ENCODE results near the gene WDR5B. TPM values are rescaled to one million over a fixed set of nuclear protein-coding genes. Genes with fewer than 3 reads are reported as not detected.

WDR5B gene
- total RNA-seq, 1 experiment from 2014 or later: 3.4 TPM

DNA sequence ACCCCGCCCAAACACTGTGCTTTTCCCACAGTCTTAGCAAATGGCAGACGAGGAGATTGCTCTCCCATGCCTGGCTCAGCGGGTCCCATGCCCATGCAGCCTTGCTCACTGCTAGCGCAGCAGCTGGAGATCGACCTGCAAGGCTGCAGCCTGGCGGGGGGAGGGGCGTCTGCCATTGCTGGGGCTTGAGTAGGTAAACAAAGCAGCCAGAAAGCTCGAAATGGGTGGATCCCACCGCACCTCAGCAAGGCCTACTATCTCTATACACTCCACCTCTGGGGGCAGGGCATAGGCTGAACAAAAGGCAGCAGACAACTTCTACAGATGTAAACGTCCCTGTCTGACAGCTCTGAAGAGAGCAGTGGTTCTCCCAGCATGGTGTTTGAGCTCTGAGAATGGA is 27.2 kb upstream of the WDR5B start (continued):
- TF ChIP-seq, protein P1, sequence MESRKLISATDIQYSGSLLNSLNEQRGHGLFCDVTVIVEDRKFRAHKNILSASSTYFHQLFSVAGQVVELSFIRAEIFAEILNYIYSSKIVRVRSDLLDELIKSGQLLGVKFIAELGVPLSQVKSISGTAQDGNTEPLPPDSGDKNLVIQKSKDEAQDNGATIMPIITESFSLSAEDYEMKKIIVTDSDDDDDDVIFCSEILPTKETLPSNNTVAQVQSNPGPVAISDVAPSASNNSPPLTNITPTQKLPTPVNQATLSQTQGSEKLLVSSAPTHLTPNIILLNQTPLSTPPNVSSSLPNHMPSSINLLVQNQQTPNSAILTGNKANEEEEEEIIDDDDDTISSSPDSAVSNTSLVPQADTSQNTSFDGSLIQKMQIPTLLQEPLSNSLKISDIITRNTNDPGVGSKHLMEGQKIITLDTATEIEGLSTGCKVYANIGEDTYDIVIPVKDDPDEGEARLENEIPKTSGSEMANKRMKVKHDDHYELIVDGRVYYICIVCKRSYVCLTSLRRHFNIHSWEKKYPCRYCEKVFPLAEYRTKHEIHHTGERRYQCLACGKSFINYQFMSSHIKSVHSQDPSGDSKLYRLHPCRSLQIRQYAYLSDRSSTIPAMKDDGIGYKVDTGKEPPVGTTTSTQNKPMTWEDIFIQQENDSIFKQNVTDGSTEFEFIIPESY (IDR thresholded peaks at IDR 0.05; ENCODE audit: extremely low read depth, insufficient replicate concordance, low read length): no peak
- no peak for TF ChIP-seq MAX (IDR thresholded peaks at IDR 0.05)
- no peak for TF ChIP-seq TCF7L2 (IDR thresholded peaks at IDR 0.05; ENCODE audit: borderline replicate concordance, extremely low read depth, insufficient read depth, insufficient read length)
- TF ChIP-seq CEBPB (IDR thresholded peaks at IDR 0.05; ENCODE audit: low read depth): no peak
- TF ChIP-seq, protein P2, sequence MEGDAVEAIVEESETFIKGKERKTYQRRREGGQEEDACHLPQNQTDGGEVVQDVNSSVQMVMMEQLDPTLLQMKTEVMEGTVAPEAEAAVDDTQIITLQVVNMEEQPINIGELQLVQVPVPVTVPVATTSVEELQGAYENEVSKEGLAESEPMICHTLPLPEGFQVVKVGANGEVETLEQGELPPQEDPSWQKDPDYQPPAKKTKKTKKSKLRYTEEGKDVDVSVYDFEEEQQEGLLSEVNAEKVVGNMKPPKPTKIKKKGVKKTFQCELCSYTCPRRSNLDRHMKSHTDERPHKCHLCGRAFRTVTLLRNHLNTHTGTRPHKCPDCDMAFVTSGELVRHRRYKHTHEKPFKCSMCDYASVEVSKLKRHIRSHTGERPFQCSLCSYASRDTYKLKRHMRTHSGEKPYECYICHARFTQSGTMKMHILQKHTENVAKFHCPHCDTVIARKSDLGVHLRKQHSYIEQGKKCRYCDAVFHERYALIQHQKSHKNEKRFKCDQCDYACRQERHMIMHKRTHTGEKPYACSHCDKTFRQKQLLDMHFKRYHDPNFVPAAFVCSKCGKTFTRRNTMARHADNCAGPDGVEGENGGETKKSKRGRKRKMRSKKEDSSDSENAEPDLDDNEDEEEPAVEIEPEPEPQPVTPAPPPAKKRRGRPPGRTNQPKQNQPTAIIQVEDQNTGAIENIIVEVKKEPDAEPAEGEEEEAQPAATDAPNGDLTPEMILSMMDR (IDR thresholded peaks at IDR 0.05 in 2 of 3, conservative IDR thresholded peaks at IDR 0.05 in 1 of 3; ENCODE audit: borderline replicate concordance in 1 of 3, insufficient read depth in 1 of 3, low read depth in 2 of 3, low read length in 2 of 3): no peak

DNA sequence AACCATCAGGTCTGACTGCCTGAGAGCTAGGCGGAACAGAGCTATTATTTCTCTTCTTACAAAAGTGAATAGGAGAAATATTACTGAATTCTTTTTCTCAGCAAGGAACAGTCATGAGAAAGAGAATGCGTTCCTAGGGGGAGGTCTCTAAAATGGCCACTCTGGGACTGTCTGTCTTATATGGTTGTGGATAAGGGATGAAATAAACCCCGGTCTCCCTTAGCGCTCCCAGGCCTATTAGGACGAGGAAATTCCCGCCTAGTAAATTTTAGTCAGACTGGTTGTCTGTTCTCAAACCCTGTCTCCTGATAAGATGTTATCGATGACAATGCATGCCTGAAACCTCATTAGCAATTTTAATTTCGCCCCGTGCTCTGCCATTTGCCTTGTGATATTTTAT is 20.1 kb upstream of the WDR5B start:
- Histone ChIP-seq H3K27ac (ENCODE audit: low read depth, low read length) (no peak overlapping the region), H3K79me2 (ENCODE audit: insufficient read depth, low read length) (no peaks in the 10 kb centered on the region), H3K27me3 (ENCODE audit: insufficient read depth, low read length) (no peaks in the 10 kb centered on the region), H3K4me2 (ENCODE audit: low read length) (no peak overlapping the region), H3K4me3 (replicated peaks in 1 of 2; ENCODE audit: low read depth in 1 of 2, low read length in 2 of 2) (no peak overlapping the region), H4K20me1 (ENCODE audit: insufficient read depth) (no peaks in the 10 kb centered on the region), H2AFZ (ENCODE audit: low read depth, low read length, poor library complexity, severe bottlenecking) (no peak overlapping the region), H3K9me3 (ENCODE audit: control insufficient read depth in 1 of 2, insufficient read depth in 1 of 2, low read depth in 1 of 2, low read length in 2 of 2) (no peaks in the 10 kb centered on the region), H3K36me3 (ENCODE audit: control insufficient read depth in 1 of 2, insufficient read depth in 2 of 2, low read length in 2 of 2) (peaks cover 22 to 48% of the 10 kb centered on the region in 2 experiments; a peak in 3 of 4 replicates), H3K4me1 (ENCODE audit: control insufficient read depth in 1 of 2, insufficient read depth in 2 of 2, low read length in 2 of 2) (no peaks in the 10 kb centered on the region), H3K9me2 (ENCODE audit: insufficient read depth) (no peaks in the 10 kb centered on the region), H3K9ac (ENCODE audit: low read length) (no peak overlapping the region)
- CTCF ChIA-PET: no interaction called here
- no TSS peak for BruUV-seq (replicated peaks)
- ATAC-seq (no peak), DNase-seq (ENCODE audit: low read depth, low spot score) (no peak)
- POLR2A ChIA-PET: no interaction called here
- intact Hi-C loops (cut with micrococcal nuclease): no loop called here
- RAD21 ChIA-PET (ENCODE audit: low non-redundant PET in 1 of 2, low total read pairs in 2 of 2, uncharacterized antibody in 2 of 2, unreplicated experiment in 2 of 2): no interaction called here
- TF ChIP-seq, protein P3, sequence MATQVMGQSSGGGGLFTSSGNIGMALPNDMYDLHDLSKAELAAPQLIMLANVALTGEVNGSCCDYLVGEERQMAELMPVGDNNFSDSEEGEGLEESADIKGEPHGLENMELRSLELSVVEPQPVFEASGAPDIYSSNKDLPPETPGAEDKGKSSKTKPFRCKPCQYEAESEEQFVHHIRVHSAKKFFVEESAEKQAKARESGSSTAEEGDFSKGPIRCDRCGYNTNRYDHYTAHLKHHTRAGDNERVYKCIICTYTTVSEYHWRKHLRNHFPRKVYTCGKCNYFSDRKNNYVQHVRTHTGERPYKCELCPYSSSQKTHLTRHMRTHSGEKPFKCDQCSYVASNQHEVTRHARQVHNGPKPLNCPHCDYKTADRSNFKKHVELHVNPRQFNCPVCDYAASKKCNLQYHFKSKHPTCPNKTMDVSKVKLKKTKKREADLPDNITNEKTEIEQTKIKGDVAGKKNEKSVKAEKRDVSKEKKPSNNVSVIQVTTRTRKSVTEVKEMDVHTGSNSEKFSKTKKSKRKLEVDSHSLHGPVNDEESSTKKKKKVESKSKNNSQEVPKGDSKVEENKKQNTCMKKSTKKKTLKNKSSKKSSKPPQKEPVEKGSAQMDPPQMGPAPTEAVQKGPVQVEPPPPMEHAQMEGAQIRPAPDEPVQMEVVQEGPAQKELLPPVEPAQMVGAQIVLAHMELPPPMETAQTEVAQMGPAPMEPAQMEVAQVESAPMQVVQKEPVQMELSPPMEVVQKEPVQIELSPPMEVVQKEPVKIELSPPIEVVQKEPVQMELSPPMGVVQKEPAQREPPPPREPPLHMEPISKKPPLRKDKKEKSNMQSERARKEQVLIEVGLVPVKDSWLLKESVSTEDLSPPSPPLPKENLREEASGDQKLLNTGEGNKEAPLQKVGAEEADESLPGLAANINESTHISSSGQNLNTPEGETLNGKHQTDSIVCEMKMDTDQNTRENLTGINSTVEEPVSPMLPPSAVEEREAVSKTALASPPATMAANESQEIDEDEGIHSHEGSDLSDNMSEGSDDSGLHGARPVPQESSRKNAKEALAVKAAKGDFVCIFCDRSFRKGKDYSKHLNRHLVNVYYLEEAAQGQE (IDR thresholded peaks at IDR 0.05; ENCODE audit: low read depth): no peak
- TF ChIP-seq CBX3 (IDR thresholded peaks at IDR 0.05; ENCODE audit: low read depth): no peak
- TF ChIP-seq, protein P1 (IDR thresholded peaks at IDR 0.05; ENCODE audit: extremely low read depth, insufficient replicate concordance, low read length): no peak
- TF ChIP-seq MAX (IDR thresholded peaks at IDR 0.05): no peak
- TF ChIP-seq, protein P2 (IDR thresholded peaks at IDR 0.05 in 2 of 3, conservative IDR thresholded peaks at IDR 0.05 in 1 of 3; ENCODE audit: borderline replicate concordance in 1 of 3, insufficient read depth in 1 of 3, low read depth in 2 of 3, low read length in 2 of 3): no peak
- TF ChIP-seq EZH2 (IDR thresholded peaks at IDR 0.05): no peak
- TF ChIP-seq SRF (IDR thresholded peaks at IDR 0.05; ENCODE audit: low read depth): no peak
